Activated gamma-delta T cell treated with anti-CD3 and anti-CD28 coated beads, Interleukin-2, amount 50 U/mL, for 16 hours (primary cell): ENCODE data around the gene TPCN1.
"Not testable (repeated sequence)": the region's sequence is repeated elsewhere in the genome, so short reads cannot be mapped to it uniquely, and the experiment has no call there.

Experiments used
- DNase-seq: peaks from one replicate; pipeline ENCODE4 v3.0.0-alpha.2; 2020; ENCODE audit warnings: low read depth

TPCN1 gene

GRCh38 chr12:113196990-113197389 lies 24.3 kb upstream of the TPCN1 start:
- DNase-seq, result no peak

GRCh38 chr12:113197518-113198077 lies 23.7 kb upstream of the TPCN1 start:
- DNase-seq, result no peak

GRCh38 chr12:113198296-113198695 lies 23.0 kb upstream of the TPCN1 start:
- no peak for DNase-seq

DNA sequence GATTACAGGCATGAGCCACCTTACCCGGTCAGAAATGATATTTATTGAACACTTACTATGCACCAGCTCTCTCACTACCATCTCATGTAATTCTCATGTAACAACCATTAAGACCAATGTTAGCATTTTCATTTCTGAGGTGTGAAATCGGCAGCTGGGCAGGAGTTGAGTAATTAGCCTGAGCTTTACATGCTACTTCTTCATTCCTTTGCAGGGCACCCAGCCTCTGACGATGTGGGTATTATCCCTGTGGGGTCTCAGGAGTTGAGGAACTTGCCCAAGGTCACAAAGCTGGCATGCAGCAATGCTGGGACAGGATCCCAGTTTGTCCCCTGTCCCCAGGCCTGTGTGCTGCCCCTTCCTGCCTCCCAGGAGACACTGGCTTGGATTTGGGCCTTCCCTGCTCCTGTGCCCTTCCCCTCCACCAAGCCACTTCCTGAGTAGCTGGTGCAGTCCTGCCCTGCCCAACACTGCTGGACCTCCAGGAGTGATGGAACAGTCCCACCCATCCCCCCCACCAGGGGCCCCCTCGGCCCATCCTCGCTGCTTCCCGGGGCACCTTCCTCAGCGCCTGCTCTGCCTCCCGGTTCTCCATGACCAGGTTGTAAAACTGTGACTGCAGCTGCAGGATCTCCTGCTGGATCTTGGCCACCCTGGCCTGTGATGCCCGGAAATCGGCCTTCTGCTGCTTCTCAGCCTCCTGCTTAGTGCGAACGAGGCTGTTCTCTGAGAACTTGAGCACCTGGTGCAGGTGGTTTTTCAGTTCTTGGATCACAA lies 21.1 kb upstream of the TPCN1 start:
- no peak for DNase-seq

GRCh38 chr12:113201187-113202177 lies 19.8 kb upstream of the TPCN1 start:
- no peak for DNase-seq

DNA sequence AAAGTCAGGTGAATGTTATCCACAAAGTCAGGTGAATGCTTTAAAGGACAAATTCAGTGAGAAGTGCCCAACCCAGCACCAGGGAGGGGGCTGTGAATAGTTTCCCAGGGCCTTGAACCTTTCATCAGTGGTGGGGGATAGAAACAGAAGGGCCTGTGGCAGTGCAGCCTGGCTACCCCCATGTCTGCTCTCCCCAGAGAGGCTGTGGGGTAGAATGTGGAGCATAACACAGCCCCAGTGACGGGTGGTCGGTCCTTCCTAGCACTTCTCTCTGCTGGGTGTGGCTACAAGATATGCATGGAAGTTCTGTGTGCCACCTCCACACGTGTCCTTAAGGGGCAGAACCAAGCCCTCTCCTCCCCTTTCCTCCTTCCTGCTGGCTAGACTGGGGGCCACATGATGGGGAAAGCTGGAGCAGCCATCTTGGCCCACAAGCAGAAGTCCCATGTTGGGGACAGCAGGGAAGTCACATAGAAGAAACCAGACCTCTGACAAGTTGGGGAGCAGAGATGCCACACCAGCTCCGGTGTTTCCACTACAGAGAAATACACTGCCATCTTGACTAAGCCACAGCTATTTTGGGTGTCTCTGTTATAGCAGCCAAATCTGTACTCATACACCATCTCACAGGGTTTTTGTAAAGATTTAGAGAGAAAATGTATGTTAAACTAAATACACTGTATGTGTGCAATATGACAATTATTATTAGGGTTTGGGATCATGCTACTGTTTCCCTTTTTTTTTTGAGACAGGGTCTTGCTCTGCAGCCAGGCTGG lies 18.8 kb upstream of the TPCN1 start:
- DNase-seq, result no peak

- DNase-seq, result no peak
Measured at GRCh38 chr12:113203852-113204760, 17.2 kb upstream of the TPCN1 start.

- DNase-seq, result no peak
Measured at GRCh38 chr12:113204804-113205203, 16.5 kb upstream of the TPCN1 start.

GRCh38 chr12:113206802-113207201 lies 14.5 kb upstream of the TPCN1 start:
- DNase-seq, result not testable (repeated sequence)

GRCh38 chr12:113207613-113208040 lies 13.6 kb upstream of the TPCN1 start:
- no peak for DNase-seq

DNA sequence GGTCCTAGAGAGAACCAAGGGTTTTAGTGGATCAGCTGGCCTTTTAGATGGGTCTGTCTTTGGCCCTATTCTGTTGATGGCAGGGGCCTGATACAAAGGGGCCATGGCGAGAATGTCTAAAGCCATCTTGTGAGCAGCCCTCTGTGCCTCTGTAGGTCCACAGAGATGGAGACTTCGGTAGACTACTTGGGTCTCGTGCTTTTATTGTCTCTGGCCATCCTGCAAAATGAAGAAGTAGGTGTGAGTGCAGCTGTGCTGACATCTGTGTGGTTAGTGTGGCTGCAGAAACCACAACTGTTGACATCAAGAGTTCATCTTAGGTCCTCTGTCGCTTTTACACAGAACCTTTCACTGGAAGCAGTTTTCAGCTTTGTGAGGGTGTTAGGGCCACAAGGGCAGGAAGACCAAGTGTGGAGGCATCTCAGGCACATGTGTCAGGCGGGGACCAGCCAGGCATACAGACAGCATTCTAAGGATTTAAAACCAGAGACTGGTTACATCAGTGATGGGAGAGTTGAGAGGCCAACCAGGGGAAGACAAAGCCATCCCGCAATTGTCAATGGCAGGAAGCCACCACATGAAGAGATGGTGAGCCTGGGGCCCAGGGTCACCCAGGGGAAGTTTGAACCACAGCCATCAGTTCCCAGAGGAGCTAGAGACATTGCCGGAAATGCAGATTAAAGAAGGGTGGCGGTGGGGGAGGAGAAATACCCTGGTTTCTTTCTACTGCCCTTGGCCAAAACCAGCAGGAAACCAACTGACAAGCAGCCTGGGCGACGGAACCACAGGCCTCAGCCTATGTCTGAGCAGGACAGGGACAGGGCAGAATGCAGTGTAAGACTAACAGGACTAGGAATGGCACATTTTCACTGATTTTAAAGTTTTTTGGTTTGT lies 13.0 kb upstream of the TPCN1 start:
- DNase-seq, result peak; percentile 31

- no peak for DNase-seq
Measured at GRCh38 chr12:113211160-113211559, 10.1 kb upstream of the TPCN1 start.

DNA sequence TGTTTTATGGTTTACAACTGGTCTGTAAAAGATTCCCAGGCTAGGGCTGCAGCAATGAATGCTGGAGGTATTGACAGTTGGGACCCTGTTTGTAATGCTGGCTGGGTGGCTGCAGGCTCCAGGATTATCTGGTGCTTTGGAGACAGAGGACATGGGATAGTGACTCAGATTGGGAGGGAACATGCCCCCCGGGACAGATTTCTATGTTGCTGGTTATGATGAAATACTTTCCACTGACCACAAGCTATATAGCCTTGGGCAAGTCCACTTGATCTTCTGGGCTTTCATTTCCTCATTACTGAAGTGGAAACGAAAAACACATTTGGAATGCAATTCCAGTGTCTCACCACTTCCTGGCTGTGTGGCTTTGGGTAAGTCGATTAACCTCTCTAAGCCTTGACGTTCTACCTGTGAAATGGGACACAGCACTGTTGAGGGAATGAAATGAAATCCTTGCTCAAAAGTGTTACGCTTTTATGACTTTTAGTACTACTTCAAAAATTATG lies 6.3 kb upstream of the TPCN1 start:
- DNase-seq, result no peak

DNA sequence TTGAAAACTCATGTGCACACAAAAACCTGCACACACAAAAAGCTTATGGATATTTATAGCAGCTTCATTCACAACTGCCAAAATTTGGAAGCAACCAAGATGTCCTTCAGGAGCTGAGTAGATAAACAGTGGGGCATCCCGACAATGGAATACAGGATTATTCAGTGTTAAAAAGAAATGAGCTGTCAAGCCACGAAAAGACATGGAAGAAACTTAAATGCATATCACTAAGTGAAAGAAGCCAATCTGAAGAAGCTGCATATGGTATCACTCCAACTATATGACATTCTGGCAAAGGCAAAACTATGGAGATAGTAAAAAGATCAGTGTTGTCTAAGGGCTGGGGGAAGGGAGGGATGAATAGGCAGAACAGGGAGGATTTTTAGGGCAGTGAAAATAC lies 5.2 kb upstream of the TPCN1 start:
- no peak for DNase-seq

GRCh38 chr12:113220593-113221180 lies 577 bp upstream of the TPCN1 start:
- DNase-seq, result no peak

DNA sequence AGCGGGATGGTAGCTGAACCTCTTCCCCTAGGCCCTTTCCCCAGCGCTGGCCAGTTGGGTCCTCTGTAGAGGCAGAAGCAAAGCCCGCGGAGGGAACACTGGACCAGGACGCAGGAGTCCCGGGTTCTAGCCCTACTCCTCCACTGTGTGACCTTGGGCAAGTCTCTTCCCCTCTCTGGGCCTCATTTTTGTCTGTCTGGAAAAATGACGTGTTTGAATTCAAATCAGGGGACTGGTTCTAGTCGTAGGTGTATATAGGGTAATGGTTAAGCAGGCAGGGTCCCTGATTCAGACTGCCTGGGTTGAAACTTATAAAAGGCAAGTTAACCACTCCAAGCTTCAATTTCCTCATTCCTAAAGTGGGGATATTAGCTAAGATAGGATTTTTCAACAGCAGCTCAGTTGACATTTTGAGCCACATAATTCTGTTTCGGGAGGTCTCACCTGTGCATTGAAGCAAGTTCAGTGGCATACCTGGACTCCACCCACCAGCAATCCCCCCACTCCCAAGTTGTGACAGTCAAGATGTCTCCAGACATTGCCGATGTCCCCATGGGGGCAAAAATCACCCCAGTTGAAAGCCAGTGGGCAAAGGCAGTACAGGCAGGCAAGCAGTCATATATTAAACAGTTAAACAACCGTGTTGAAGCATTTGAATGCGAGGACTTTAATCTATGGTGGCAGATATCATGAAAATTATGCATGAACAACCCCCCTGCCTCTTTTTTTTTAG lies 899 bp downstream of the TPCN1 start:
- no peak for DNase-seq

DNA sequence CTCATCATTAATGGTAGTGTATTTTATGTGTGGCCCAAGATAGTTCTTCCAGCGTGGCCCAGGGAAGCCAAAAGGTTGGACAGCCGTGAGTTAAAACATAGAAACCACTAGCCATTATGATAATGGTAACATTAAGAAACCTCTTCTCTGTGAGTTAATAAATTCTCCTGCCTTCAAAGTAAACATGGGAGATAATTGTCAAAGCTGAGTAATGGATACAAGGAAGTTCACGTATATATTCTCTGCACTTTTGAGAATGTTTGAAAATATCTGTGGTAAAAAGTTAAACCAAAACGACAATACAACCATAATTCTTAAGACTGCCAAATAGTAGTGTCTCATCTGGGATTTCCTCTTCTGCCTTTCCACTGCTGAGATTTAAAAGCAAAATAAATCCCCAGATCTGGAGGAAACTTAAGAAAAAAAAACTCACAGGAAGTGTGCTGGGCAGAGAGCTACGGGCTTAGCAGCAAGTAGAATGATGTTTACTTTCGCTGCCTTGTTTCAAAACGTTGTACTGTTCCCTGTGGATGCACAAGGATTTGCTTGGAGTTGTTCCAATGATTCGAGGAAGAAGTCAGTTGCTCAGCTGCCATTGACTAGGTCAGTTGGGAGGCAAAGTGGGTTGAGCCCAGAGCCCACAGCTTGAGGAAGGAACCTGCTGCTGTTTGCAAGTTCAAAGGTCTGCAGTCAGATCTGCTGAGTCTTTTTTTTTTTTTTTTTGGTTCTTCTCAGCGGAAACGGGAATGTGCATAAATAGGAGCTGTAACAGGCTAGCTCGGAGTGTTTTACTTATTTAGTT lies 1.7 kb downstream of the TPCN1 start:
- no peak for DNase-seq

- DNase-seq, result no peak
Measured at GRCh38 chr12:113224955-113225354, 3.7 kb downstream of the TPCN1 start.
